SU-DHL-6 (cell line): ENCODE data around the gene TNFAIP8L2.

ENCODE experiments used
- H2AFZ ChIP-seq: fragments of 200-600 bp; sonication (generic); 2 replicates; pipeline ENCODE4 v1.6.1; 2014; ENCODE audit warnings: low read depth, mild to moderate bottlenecking, moderate library complexity, mixed read lengths, antibody characterized with exemption, low read length; ENCODE audit not compliant: severe bottlenecking
- H3F3A ChIP-seq: fragments of 200-600 bp; shearing (Covaris generic); 2 replicates; pipeline ENCODE4 v1.6.0; 2016; ENCODE audit warnings: antibody characterized with exemption, mild to moderate bottlenecking; ENCODE audit not compliant: insufficient read depth
- H3K27ac ChIP-seq: fragments of 200-600 bp; sonication (generic); 2 replicates; pipeline ENCODE4 v1.5.1; 2016; ENCODE audit warnings: low read depth, mild to moderate bottlenecking, low read length, moderate library complexity, mixed read lengths
- H3K27me3 ChIP-seq: fragments of 200-600 bp; sonication (generic), shearing (Covaris generic); 2 replicates; pipeline ENCODE4 v1.6.0; 2014; ENCODE audit warnings: mild to moderate bottlenecking, low read length
- H3K36me3 ChIP-seq: fragments of 200-600 bp; sonication (generic); 2 replicates; pipeline ENCODE4 v1.6.1; 2014; ENCODE audit warnings: mild to moderate bottlenecking, low read length, mixed read lengths
- H3K4me2 ChIP-seq: fragments of 300-600, 200-600 bp; shearing (Covaris generic), sonication (generic); 2 replicates; pipeline ENCODE4 v1.6.0; 2014; ENCODE audit warnings: low read length, low read depth, mild to moderate bottlenecking; ENCODE audit not compliant: poor library complexity, severe bottlenecking
- H3K4me3 ChIP-seq: fragments of 200-600 bp; sonication (generic); 2 replicates; pipeline ENCODE4 v1.5.1; 2014; ENCODE audit warnings: antibody characterized with exemption, low read length, mild to moderate bottlenecking, mixed read lengths; ENCODE audit not compliant: insufficient read depth, poor library complexity, severe bottlenecking
- H3K79me2 ChIP-seq: fragments of 200-600 bp; sonication (generic); 2 replicates; pipeline ENCODE4 v1.6.1; 2014; ENCODE audit warnings: mild to moderate bottlenecking, low read length, moderate library complexity; ENCODE audit not compliant: insufficient read depth
- H3K9ac ChIP-seq: fragments of 200-600 bp; sonication (generic); 2 replicates; pipeline ENCODE4 v1.7.0; 2014; ENCODE audit warnings: mild to moderate bottlenecking, low read length
- H3K9me2 ChIP-seq: fragments of 200-600 bp; sonication (generic); replicated peaks from 2 replicates; pipeline ENCODE4 v1.6.1; 2014; ENCODE audit warnings: low read length; ENCODE audit not compliant: insufficient read depth
- H3K9me3 ChIP-seq: fragments of 200-600 bp; sonication (generic); 2 replicates; pipeline ENCODE4 v1.6.1; 2014; ENCODE audit warnings: low read length, mixed read lengths; ENCODE audit not compliant: insufficient read depth
- H4K20me1 ChIP-seq: fragments of 200-600 bp; sonication (generic); 2 replicates; pipeline ENCODE4 v1.6.1; 2014; ENCODE audit warnings: low read depth, mild to moderate bottlenecking, antibody characterized with exemption, low read length, moderate library complexity, mixed read lengths
- CTCF ChIP-seq: fragments of 200-600 bp; sonication (generic); IDR thresholded peaks from one replicate; pipeline ENCODE4 v1.5.1; 2017; ENCODE audit warnings: antibody characterized with exemption, mild to moderate bottlenecking, low read length, moderate library complexity; ENCODE audit not compliant: insufficient read depth, poor library complexity, severe bottlenecking
- EZH2phosphoT487 ChIP-seq: fragments of 200-600 bp; sonication (generic), shearing (Covaris generic); conservative IDR thresholded peaks from 2 replicates; pipeline ENCODE4 v1.6.1; 2018; ENCODE audit warnings: mild to moderate bottlenecking, antibody characterized with exemption, low read length, moderate library complexity, mixed read lengths

The TNFAIP8L2 gene

GRCh38 chr1:151158751-151159251 is 2.4 kb downstream of the TNFAIP8L2 start:
- no peaks in the 10 kb centered on the region for H3K9me3 ChIP-seq
- H3K79me2 ChIP-seq, result no peaks in the 10 kb centered on the region
- H3K27ac ChIP-seq, result no peak overlapping the region
- H2AFZ ChIP-seq, result no peak overlapping the region
- H3K4me2 ChIP-seq, result no peak overlapping the region
- H3F3A ChIP-seq, result 0 out of 2 replicates have a peak, but pooled peaks cover 5% of the 10 kb centered on the region
- H3K36me3 ChIP-seq, result no peaks in the 10 kb centered on the region
- TF ChIP-seq EZH2phosphoT487 (no peak), CTCF (no peak)
- H4K20me1 ChIP-seq, result no peaks in the 10 kb centered on the region
- no peaks in the 10 kb centered on the region for H3K9me2 ChIP-seq
- no peak overlapping the region for H3K4me3 ChIP-seq
- no peaks in the 10 kb centered on the region for H3K27me3 ChIP-seq
- H3K9ac ChIP-seq, result no peak overlapping the region

GRCh38 chr1:151159373-151159772 is 2.9 kb downstream of the TNFAIP8L2 start:
- H3F3A ChIP-seq, result 0 out of 2 replicates have a peak, but pooled peaks cover 5% of the 10 kb centered on the region
- H3K9me2 ChIP-seq, result no peaks in the 10 kb centered on the region
- no peaks in the 10 kb centered on the region for H3K79me2 ChIP-seq
- H2AFZ ChIP-seq, result no peak overlapping the region
- no peak overlapping the region for H3K9ac ChIP-seq
- H3K27me3 ChIP-seq, result no peaks in the 10 kb centered on the region
- TF ChIP-seq CTCF, result no peak
- no peak for TF ChIP-seq EZH2phosphoT487
- no peaks in the 10 kb centered on the region for H3K9me3 ChIP-seq
- no peaks in the 10 kb centered on the region for H3K36me3 ChIP-seq
- H3K27ac ChIP-seq, result no peak overlapping the region
- H4K20me1 ChIP-seq, result no peaks in the 10 kb centered on the region
- H3K4me3 ChIP-seq, result no peak overlapping the region
- H3K4me2 ChIP-seq, result no peak overlapping the region

- Histone ChIP-seq H3K4me3 (peak overlapping the region; percentile 93), H4K20me1 (no peaks in the 10 kb centered on the region), H3K27ac (no peak overlapping the region), H3F3A (0 out of 2 replicates have a peak, but pooled peaks cover 5% of the 10 kb centered on the region), H3K79me2 (peaks cover 22% of the 10 kb centered on the region), H3K27me3 (no peaks in the 10 kb centered on the region), H3K4me2 (peak overlapping the region; percentile 79), H3K9me2 (no peaks in the 10 kb centered on the region), H2AFZ (no peak overlapping the region), H3K9ac (peak overlapping the region; percentile 77), H3K9me3 (no peaks in the 10 kb centered on the region), H3K36me3 (no peaks in the 10 kb centered on the region)
- TF ChIP-seq EZH2phosphoT487 (no peak), CTCF (no peak)
Observed at GRCh38 chr1:151164732-151165280, 8.4 kb downstream of the TNFAIP8L2 start.
